ENCODE measurements around the gene MYO7B. TPM values are rescaled to one million over a fixed set of nuclear protein-coding genes. Genes with fewer than 3 reads are reported as not detected.
A peak's percentile ranks its signal among the peaks of the same experiment; 100 is the strongest.

Gene MYO7B
- total and polyA plus RNA-seq, 4 donors = 0.51 to 4.7 (median 1.9) TPM

DNA sequence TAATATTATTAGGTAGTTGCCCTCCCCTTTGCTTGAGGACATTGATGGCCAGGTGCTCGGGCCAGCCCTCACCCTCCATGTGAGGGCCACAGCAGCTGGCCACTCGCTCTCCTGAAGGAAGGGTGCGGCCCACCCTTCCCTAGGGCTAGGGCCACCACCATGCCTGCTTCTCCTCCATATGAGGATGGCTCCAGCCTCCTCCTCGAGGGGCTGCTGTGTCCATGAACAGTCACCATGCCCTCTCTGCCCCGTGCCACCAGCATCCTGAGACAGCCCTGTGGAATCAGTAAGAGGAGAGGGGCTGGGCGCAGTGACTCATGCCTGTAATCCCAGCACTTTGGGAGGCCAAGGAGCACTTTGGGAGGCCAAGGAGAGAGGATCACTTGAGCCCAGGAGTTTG lies 112.8 kb downstream of the MYO7B start:
- no peak for DNase-seq
- ATAC-seq (ENCODE audit: insufficient read depth, low FRiP score) = no peak
- peaks cover 0 to 11% (median 0%) of the 10 kb centered on the region in 4 donors for H3K36me3 ChIP-seq (ENCODE audit: control insufficient read depth in 4 of 4, insufficient read depth in 4 of 4, low read length in 4 of 4)
- no peak overlapping the region for H3K4me3 ChIP-seq
- 85 to 88% methylated on average over 6 of the region's 6 CpGs for WGBS, 2 donors
- no peak overlapping the region for H3K9ac ChIP-seq (ENCODE audit: insufficient read depth in 1 of 2, low read length in 2 of 2)
- H3K27me3 ChIP-seq (ENCODE audit: control insufficient read depth in 3 of 3, insufficient read depth in 3 of 3, low read length in 2 of 3) = no peaks in the 10 kb centered on the region
- H3K9me3 ChIP-seq (ENCODE audit: control insufficient read depth in 4 of 4, insufficient read depth in 3 of 4, low read length in 3 of 4) = no peaks in the 10 kb centered on the region
- peak overlapping the region in 1 of 2 donors; percentile 5 for H3K27ac ChIP-seq (ENCODE audit: low read depth in 1 of 2, low read length in 1 of 2)
- TF ChIP-seq, protein P1, sequence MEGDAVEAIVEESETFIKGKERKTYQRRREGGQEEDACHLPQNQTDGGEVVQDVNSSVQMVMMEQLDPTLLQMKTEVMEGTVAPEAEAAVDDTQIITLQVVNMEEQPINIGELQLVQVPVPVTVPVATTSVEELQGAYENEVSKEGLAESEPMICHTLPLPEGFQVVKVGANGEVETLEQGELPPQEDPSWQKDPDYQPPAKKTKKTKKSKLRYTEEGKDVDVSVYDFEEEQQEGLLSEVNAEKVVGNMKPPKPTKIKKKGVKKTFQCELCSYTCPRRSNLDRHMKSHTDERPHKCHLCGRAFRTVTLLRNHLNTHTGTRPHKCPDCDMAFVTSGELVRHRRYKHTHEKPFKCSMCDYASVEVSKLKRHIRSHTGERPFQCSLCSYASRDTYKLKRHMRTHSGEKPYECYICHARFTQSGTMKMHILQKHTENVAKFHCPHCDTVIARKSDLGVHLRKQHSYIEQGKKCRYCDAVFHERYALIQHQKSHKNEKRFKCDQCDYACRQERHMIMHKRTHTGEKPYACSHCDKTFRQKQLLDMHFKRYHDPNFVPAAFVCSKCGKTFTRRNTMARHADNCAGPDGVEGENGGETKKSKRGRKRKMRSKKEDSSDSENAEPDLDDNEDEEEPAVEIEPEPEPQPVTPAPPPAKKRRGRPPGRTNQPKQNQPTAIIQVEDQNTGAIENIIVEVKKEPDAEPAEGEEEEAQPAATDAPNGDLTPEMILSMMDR (IDR thresholded peaks at IDR 0.05; ENCODE audit: control extremely low read depth, extremely low read depth) = no peak
- peaks cover 0 to 45% (median 10%) of the 10 kb centered on the region in 5 donors for H3K4me1 ChIP-seq (ENCODE audit: control insufficient read depth in 5 of 5, insufficient read depth in 5 of 5, low read length in 5 of 5)

DNA sequence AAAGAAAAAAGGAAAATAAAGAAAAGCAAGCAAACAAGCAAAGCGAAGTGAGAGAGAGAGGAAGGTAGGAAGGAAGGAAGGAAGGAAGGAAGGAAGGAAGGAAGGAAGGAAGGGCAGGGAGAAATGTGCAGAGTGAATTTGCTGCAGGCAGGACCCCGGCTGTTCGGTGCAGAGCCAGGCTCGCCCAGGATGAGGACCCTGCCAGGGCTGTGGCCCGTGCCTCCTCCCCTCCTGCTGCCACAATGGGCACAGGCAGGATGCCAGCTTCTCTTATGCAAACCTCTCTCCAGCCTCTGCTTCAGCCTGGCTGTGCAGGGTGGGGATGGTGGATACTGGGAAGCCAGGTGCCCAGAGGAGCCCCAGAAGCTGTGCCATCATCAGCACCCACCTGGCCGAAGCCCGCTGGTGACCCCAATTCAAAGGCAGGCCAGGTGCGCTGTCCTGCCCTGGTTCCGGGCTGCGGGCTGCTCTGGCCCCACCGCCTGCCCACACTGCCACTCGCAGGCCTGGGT lies 113.7 kb downstream of the MYO7B start:
- Histone ChIP-seq H3K4me1 (ENCODE audit: control insufficient read depth in 5 of 5, insufficient read depth in 5 of 5, low read length in 5 of 5) (peaks cover 0 to 43% (median 10%) of the 10 kb centered on the region in 5 donors), H3K27ac (ENCODE audit: low read depth in 1 of 2, low read length in 1 of 2) (peak overlapping the region; percentile 34 to 70), H3K9me3 (ENCODE audit: control insufficient read depth in 4 of 4, insufficient read depth in 3 of 4, low read length in 3 of 4) (no peaks in the 10 kb centered on the region), H3K27me3 (ENCODE audit: control insufficient read depth in 3 of 3, insufficient read depth in 3 of 3, low read length in 2 of 3) (no peaks in the 10 kb centered on the region), H3K36me3 (ENCODE audit: control insufficient read depth in 4 of 4, insufficient read depth in 4 of 4, low read length in 4 of 4) (peaks cover 0 to 14% (median 0%) of the 10 kb centered on the region in 4 donors), H3K4me3 (no peak overlapping the region), H3K9ac (ENCODE audit: insufficient read depth in 1 of 2, low read length in 2 of 2) (no peak overlapping the region)
- TF ChIP-seq, protein P1 (IDR thresholded peaks at IDR 0.05; ENCODE audit: control extremely low read depth, extremely low read depth) = no peak
- WGBS, 2 donors = 58 to 64% methylated on average over 12 of the region's 12 CpGs
- DNase-seq (no peak), ATAC-seq (ENCODE audit: insufficient read depth, low FRiP score) (no peak)

DNA sequence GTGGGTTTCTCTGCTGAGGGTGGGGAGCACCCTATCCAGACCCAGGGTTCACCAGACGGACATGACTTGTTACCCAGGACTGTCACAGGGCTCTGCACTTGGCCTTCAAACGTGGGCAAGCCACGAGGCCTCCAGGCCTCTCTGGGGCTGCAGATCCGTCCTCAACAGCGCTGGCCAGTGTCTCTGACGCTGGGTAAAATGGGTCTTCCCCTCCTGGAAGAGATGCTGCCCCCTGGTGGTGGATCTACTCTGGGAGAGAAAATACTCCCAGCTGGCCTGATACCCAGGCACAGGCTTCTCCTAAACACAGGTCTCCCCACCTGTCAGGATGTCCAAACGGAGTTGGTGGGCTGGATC lies 114.2 kb downstream of the MYO7B start:
- Histone ChIP-seq H3K4me1 (ENCODE audit: control insufficient read depth in 5 of 5, insufficient read depth in 5 of 5, low read length in 5 of 5) (peaks cover 0 to 40% (median 10%) of the 10 kb centered on the region in 5 donors), H3K27me3 (ENCODE audit: control insufficient read depth in 3 of 3, insufficient read depth in 3 of 3, low read length in 2 of 3) (no peaks in the 10 kb centered on the region), H3K36me3 (ENCODE audit: control insufficient read depth in 4 of 4, insufficient read depth in 4 of 4, low read length in 4 of 4) (peaks cover 0 to 18% (median 0%) of the 10 kb centered on the region in 4 donors), H3K27ac (ENCODE audit: low read depth in 1 of 2, low read length in 1 of 2) (peak overlapping the region; percentile 34 to 70), H3K4me3 (no peak overlapping the region), H3K9me3 (ENCODE audit: control insufficient read depth in 4 of 4, insufficient read depth in 3 of 4, low read length in 3 of 4) (no peaks in the 10 kb centered on the region), H3K9ac (ENCODE audit: insufficient read depth in 1 of 2, low read length in 2 of 2) (no peak overlapping the region)
- peak; percentile 79 for ATAC-seq (ENCODE audit: insufficient read depth, low FRiP score)
- peak; percentile 79 to 84 (median 81) for DNase-seq
- TF ChIP-seq, protein P1 (IDR thresholded peaks at IDR 0.05; ENCODE audit: control extremely low read depth, extremely low read depth) = peak; percentile 60
- 9 to 10% methylated on average over 7 of the region's 7 CpGs for WGBS, 2 donors
